ENCODE results near the gene MIEF2. TPM values are rescaled to one million over a fixed set of nuclear protein-coding genes. Genes with fewer than 3 reads are reported as not detected.

Gene MIEF2
- polyA plus RNA-seq, 2 of the 4 experiments (the other 2 are of a cell fraction) = 3.7 to 8.5 TPM

GRCh38 chr17:18237461-18237860, 23.0 kb upstream of the MIEF2 start:
- H3K9me3 ChIP-seq = no peaks in the 10 kb centered on the region
- H3K27ac ChIP-seq = no peak overlapping the region
- no peak for ATAC-seq
- no peak for TF ChIP-seq RARB (CRISPR knock-in tag; IDR thresholded peaks at IDR 0.05)
- TF ChIP-seq ESRRA (IDR thresholded peaks at IDR 0.05; ENCODE audit: borderline replicate concordance, low read length) = no peak
- TF ChIP-seq RFX5 (IDR thresholded peaks at IDR 0.05) = no peak
- TF ChIP-seq SREBF2 (IDR thresholded peaks at IDR 0.05) = no peak
- TF ChIP-seq EP300 (IDR thresholded peaks at IDR 0.05) = no peak
- TF ChIP-seq JUN (IDR thresholded peaks at IDR 0.05) = no peak
- no peak for TF ChIP-seq CBX2 (IDR thresholded peaks at IDR 0.05; ENCODE audit: borderline replicate concordance, low read depth)
- no peak for TF ChIP-seq PBX3 (IDR thresholded peaks at IDR 0.05)
- TF ChIP-seq CEBPB (IDR thresholded peaks at IDR 0.05) = no peak
- TF ChIP-seq EHF (CRISPR knock-in tag; IDR thresholded peaks at IDR 0.05) = no peak
- no peak for TF ChIP-seq FOSB (CRISPR knock-in tag; IDR thresholded peaks at IDR 0.05)
- TF ChIP-seq CHD2 (IDR thresholded peaks at IDR 0.05; ENCODE audit: low read length, partially characterized antibody) = no peak
- TF ChIP-seq CHD4 (IDR thresholded peaks at IDR 0.05; ENCODE audit: borderline replicate concordance) = no peak
- no peak for TF ChIP-seq TFCP2L1 (CRISPR knock-in tag; IDR thresholded peaks at IDR 0.05)
- no peak for TF ChIP-seq FOXS1 (CRISPR knock-in tag; IDR thresholded peaks at IDR 0.05)
- TF ChIP-seq CBX8 (IDR thresholded peaks at IDR 0.05) = no peak
- no peak for TF ChIP-seq NFE2L2 (conservative IDR thresholded peaks at IDR 0.05; ENCODE audit: low read length)
- DNase-seq (ENCODE audit: low read depth in 1 of 2, low spot score in 1 of 2) = no peak
- H3K4me1 ChIP-seq = peaks cover 6% of the 10 kb centered on the region; the same call in 1 of the 3 replicates
- WGBS (ENCODE audit: missing lambda C conversion rate) = 94% methylated on average over 20 of the region's 20 CpGs
- ChIA-PET POLR2A (no interaction called here), CTCF (interaction anchor here (1.9 to 12.1 kb wide), 3 partner anchors 11 to 21 kb away, joined by 4 to 103 read pairs (median 11); no protein-coding TSS in a partner anchor)
- no peak for FAIRE-seq
- H3K4me3 ChIP-seq = no peak overlapping the region
- no peak overlapping the region for H3K4me2 ChIP-seq

- Histone ChIP-seq H3K9me3 (no peaks in the 10 kb centered on the region), H3K4me2 (no peak overlapping the region), H3K4me3 (no peak overlapping the region), H3K27ac (no peak overlapping the region), H3K4me1 (peaks cover 6% of the 10 kb centered on the region; the same call in 1 of the 3 replicates)
- TF ChIP-seq USF2 (IDR thresholded peaks at IDR 0.05) = no peak
- TF ChIP-seq EP300 (IDR thresholded peaks at IDR 0.05) = no peak
- TF ChIP-seq ELK1 (IDR thresholded peaks at IDR 0.05; ENCODE audit: low read depth, low read length) = no peak
- TF ChIP-seq FOSB (CRISPR knock-in tag; IDR thresholded peaks at IDR 0.05) = no peak
- TF ChIP-seq TFCP2L1 (CRISPR knock-in tag; IDR thresholded peaks at IDR 0.05) = no peak
- no peak for TF ChIP-seq HMGXB4 (CRISPR knock-in tag; IDR thresholded peaks at IDR 0.05; ENCODE audit: borderline replicate concordance)
- no peak for TF ChIP-seq KDM5A (IDR thresholded peaks at IDR 0.05)
- TF ChIP-seq MYC (IDR thresholded peaks at IDR 0.05; ENCODE audit: borderline replicate concordance, low read length) = no peak
- TF ChIP-seq NR3C1 (IDR thresholded peaks at IDR 0.05) = no peak
- TF ChIP-seq TP53 (CRISPR knock-in tag; IDR thresholded peaks at IDR 0.05) = no peak
- TF ChIP-seq ESRRA (IDR thresholded peaks at IDR 0.05; ENCODE audit: borderline replicate concordance, low read length) = no peak
- no peak for TF ChIP-seq JUN (IDR thresholded peaks at IDR 0.05)
- TF ChIP-seq HOXB5 (CRISPR knock-in tag; IDR thresholded peaks at IDR 0.05) = no peak
- no peak for TF ChIP-seq SREBF2 (IDR thresholded peaks at IDR 0.05)
- TF ChIP-seq RARB (CRISPR knock-in tag; IDR thresholded peaks at IDR 0.05) = no peak
- ChIA-PET CTCF (interaction anchor here (1.1 to 12.1 kb wide), 2 partner anchors 11 to 21 kb away, joined by 3 to 103 read pairs; no protein-coding TSS in a partner anchor), POLR2A (no interaction called here)
- DNase-seq (ENCODE audit: low read depth in 1 of 2, low spot score in 1 of 2) (no peak), FAIRE-seq (no peak), ATAC-seq (no peak)
- 94% methylated on average over 18 of the region's 18 CpGs for WGBS (ENCODE audit: missing lambda C conversion rate)
These were observed 22.2 kb upstream of the MIEF2 start for GRCh38 chr17:18238299-18238698.

Data from A549 (cell line).